Vagina (tissue), 2 donors: Measurements from ENCODE around the gene GOLT1A. TPM values are rescaled to one million over a fixed set of nuclear protein-coding genes. Genes with fewer than 3 reads are reported as not detected.

Experiments
- DNase-seq, 2 donors: peaks; one replicate each; pipeline ENCODE4 v3.0.0-alpha.2; 2017; ENCODE audit errors: extremely low spot score in 2 of 2
- H3K27ac ChIP-seq: fragments of 200-600 bp; sonication (generic); one replicate; pipeline ENCODE4 v1.5.1; 2019
- H3K27me3 ChIP-seq: fragments of 200-600 bp; sonication (generic); one replicate; pipeline ENCODE4 v1.5.1; 2019
- H3K36me3 ChIP-seq, 2 donors: fragments of 200-600 bp; sonication (generic); one replicate each; pipeline ENCODE4 v1.5.1; 2017 to 2019
- H3K4me1 ChIP-seq: fragments of 200-600 bp; sonication (generic); one replicate; pipeline ENCODE4 v1.5.1; 2019
- H3K4me3 ChIP-seq, 2 donors: fragments of 200-600 bp; sonication (generic); 1 replicate in 1 of 2; 2 replicates in 1 of 2; pipeline ENCODE4 v1.5.1; 2016 to 2019
- H3K9me3 ChIP-seq: fragments of 200-600 bp; sonication (generic); one replicate; pipeline ENCODE4 v1.5.1; 2019
- CTCF ChIP-seq, 3 experiments: fragments of 450-650 bp in 2 of 3; fragments of 200-600 bp in 1 of 3; sonication (generic) in 1 of 3; IDR thresholded peaks; one replicate each; pipeline ENCODE4 v1.5.1; 2017 to 2019; ENCODE audit warnings: antibody characterized with exemption in 3 of 3, mild to moderate bottlenecking in 2 of 3, moderate library complexity in 2 of 3
- POLR2A ChIP-seq, 2 donors: fragments of 450-650 bp; IDR thresholded peaks; one replicate each; pipeline ENCODE4 v1.6.1; 2017; ENCODE audit warnings: antibody characterized with exemption in 2 of 2, mild to moderate bottlenecking in 2 of 2, moderate library complexity in 2 of 2
- POLR2AphosphoS5 ChIP-seq, 2 donors: sonication (generic); formaldehyde crosslinking; IDR thresholded peaks; one replicate each; pipeline ENCODE4 v1.9.0; 2017; ENCODE audit warnings: antibody characterized with exemption in 2 of 2, mild to moderate bottlenecking in 2 of 2, low read depth in 1 of 2; ENCODE audit not compliant: insufficient read depth in 1 of 2
- intact Hi-C: fragments of 100-400 bp; cut with DNase I; formaldehyde crosslinking; loops from one replicate; pipeline ENCODE4 v1.15.1; 2023
- total RNA-seq: library from RNA; depleted of rRNA; stranded (reverse); fragments of >200 nt; gene quantifications from one replicate; pipeline ENCODE4 v1.2.3, GENCODE V29; 2016

GOLT1A gene
- total RNA-seq, 1 donor from 2014 or later = not detected

GRCh38 chr1:204198348-204199340 lies 15.1 kb downstream of the GOLT1A start:
- no peak for DNase-seq

GRCh38 chr1:204197068-204197467 lies 16.7 kb downstream of the GOLT1A start:
- Histone ChIP-seq H3K9me3 (no peaks in the 10 kb centered on the region), H3K4me3 (no peak overlapping the region), H3K27ac (no peak overlapping the region), H3K4me1 (no peaks in the 10 kb centered on the region), H3K27me3 (no peaks in the 10 kb centered on the region), H3K36me3 (no peaks in the 10 kb centered on the region)
- intact Hi-C loops = no loop called here
- no peak for DNase-seq
- TF ChIP-seq POLR2AphosphoS5 (IDR thresholded peaks at IDR 0.05; ENCODE audit: insufficient read depth in 1 of 2, low read depth in 1 of 2) (no peak), CTCF (IDR thresholded peaks at IDR 0.05) (no peak), POLR2A (IDR thresholded peaks at IDR 0.05) (no peak)

More at GRCh38 chr1:204198348-204199340, 15.1 kb downstream of the GOLT1A start:
- no peaks in the 10 kb centered on the region for H3K36me3 ChIP-seq
- H3K9me3 ChIP-seq = no peaks in the 10 kb centered on the region
- H3K4me3 ChIP-seq = no peak overlapping the region
- no peaks in the 10 kb centered on the region for H3K4me1 ChIP-seq
- TF ChIP-seq CTCF (IDR thresholded peaks at IDR 0.05) = no peak
- no peak for TF ChIP-seq POLR2AphosphoS5 (IDR thresholded peaks at IDR 0.05; ENCODE audit: insufficient read depth in 1 of 2, low read depth in 1 of 2)
- TF ChIP-seq POLR2A (IDR thresholded peaks at IDR 0.05) = no peak
- no peak overlapping the region for H3K27ac ChIP-seq
- intact Hi-C loops = no loop called here
- H3K27me3 ChIP-seq = no peaks in the 10 kb centered on the region

GRCh38 chr1:204196068-204196795 lies 17.6 kb downstream of the GOLT1A start, which contains the start of gene KISS1:
TSS of gene KISS1 (minus strand) at chr1:204196491. CDS start at chr1:204192876, 3,615 bp downstream.
- Histone ChIP-seq H3K9me3 (no peaks in the 10 kb centered on the region), H3K27ac (no peak within 1 kb of the TSS), H3K4me1 (no peaks in the 10 kb centered on the region), H3K27me3 (no peaks in the 10 kb centered on the region), H3K4me3 (no peak within 1 kb of the TSS), H3K36me3 (no peaks in the 10 kb centered on the region)
- DNase-seq = no peak
- TF ChIP-seq POLR2A (IDR thresholded peaks at IDR 0.05) (no peak), POLR2AphosphoS5 (IDR thresholded peaks at IDR 0.05; ENCODE audit: insufficient read depth in 1 of 2, low read depth in 1 of 2) (no peak), CTCF (IDR thresholded peaks at IDR 0.05) (no peak)
- intact Hi-C loops = no loop called here

- no peak for TF ChIP-seq POLR2A (IDR thresholded peaks at IDR 0.05)
- Histone ChIP-seq H3K9me3 (no peaks in the 10 kb centered on the region), H3K27me3 (no peaks in the 10 kb centered on the region), H3K4me1 (peaks cover 13% of the 10 kb centered on the region), H3K36me3 (no peaks in the 10 kb centered on the region), H3K27ac (no peak overlapping the region), H3K4me3 (no peak overlapping the region)
- intact Hi-C loops = no loop called here
- no peak for DNase-seq
Measured at GRCh38 chr1:204194771-204195170, 19.0 kb downstream of the GOLT1A start.

GRCh38 chr1:204194080-204194479 lies 19.7 kb downstream of the GOLT1A start:
- Histone ChIP-seq H3K27ac (no peak overlapping the region), H3K36me3 (no peaks in the 10 kb centered on the region), H3K4me1 (peaks cover 19% of the 10 kb centered on the region), H3K9me3 (no peaks in the 10 kb centered on the region), H3K4me3 (no peak overlapping the region), H3K27me3 (no peaks in the 10 kb centered on the region)
- TF ChIP-seq POLR2A (IDR thresholded peaks at IDR 0.05) (no peak), CTCF (IDR thresholded peaks at IDR 0.05) (no peak), POLR2AphosphoS5 (IDR thresholded peaks at IDR 0.05; ENCODE audit: insufficient read depth in 1 of 2, low read depth in 1 of 2) (no peak)
- intact Hi-C loops = no loop called here
- no peak for DNase-seq
